Keratinocyte (primary cell): ENCODE results near the gene NHP2.

Experiments used
- CTCF ChIP-seq, 3 experiments: IDR thresholded peaks in 1 of 3; conservative IDR thresholded peaks in 1 of 3; optimal IDR thresholded peaks in 1 of 3; 2 replicates in 2 of 3; 3 replicates in 1 of 3; pipeline versions ENCODE3 to v1.5.1; 2011; ENCODE audit warnings: low read length in 3 of 3, mild to moderate bottlenecking in 3 of 3, moderate library complexity in 2 of 3, control low read depth in 1 of 3, inconsistent platforms in 1 of 3; ENCODE audit not compliant: insufficient read depth in 2 of 3; ENCODE audit errors: extremely low read depth in 1 of 3
- EZH2 ChIP-seq: IDR thresholded peaks from one replicate; pipeline ENCODE4 v1.6.1; 2012; ENCODE audit warnings: inconsistent platforms, mild to moderate bottlenecking, low read length, moderate library complexity

DNA sequence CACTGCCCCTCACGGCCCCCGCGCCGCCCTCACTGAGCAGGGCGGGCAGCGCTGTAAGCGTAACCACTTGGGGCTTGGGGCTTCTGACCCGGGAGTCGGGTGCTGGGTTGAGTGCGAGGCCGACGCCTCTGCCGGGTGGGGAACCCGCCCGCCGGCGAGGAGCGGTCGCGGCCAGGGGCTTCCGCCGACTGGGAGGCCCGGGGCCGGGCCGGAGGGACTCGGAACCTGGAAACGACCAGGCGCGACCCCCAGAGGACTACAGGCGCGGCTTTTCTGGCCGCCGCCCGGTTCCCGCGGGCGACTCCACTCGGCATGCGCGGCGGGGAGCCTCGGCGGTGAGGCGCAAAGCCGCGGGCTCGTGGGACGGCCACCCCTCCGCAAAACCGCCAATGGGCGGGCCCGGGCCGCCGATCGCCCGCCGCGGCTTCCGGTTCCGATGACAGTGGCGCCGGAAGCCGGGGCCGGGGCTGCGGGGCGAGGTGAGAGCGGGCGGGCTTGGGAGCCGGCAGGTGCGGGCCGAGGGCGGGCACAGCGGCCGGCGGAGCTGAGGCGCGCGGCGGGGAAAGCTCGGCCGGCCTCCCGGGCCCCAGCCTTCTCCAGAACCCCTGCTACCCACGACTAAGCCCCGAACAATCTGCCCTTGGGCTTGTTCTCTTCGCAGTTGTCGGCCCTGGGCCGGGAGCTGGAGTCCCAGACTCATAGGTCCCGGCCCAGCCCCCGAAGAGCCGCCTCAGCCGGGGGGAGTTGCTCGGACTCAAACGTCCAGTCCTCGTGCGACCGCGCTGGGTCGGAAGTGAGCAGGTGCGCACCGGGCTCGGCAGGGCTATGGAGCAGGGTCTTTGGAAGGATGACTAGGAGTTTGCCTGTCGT lies 22.9 kb downstream of the NHP2 start, which contains the start of gene RMND5B:
- TF ChIP-seq CTCF (optimal IDR thresholded peaks at IDR 0.05 in 1 of 3, IDR thresholded peaks at IDR 0.05 in 1 of 3, conservative IDR thresholded peaks at IDR 0.05 in 1 of 3; ENCODE audit: extremely low read depth in 1 of 3, insufficient read depth in 2 of 3, low read length in 3 of 3): no peak
- TF ChIP-seq EZH2: no peak
